H9 (cell line): ENCODE measurements around the gene TJP3. TPM values are rescaled to one million over a fixed set of nuclear protein-coding genes. Genes with fewer than 3 reads are reported as not detected.

Source experiments
- DNase-seq: peaks from one replicate; pipeline ENCODE4 v3.0.0-alpha.2; 2017
- H2AFZ ChIP-seq: one replicate; pipeline ENCODE4 v1.6.1; 2013; ENCODE audit warnings: mild to moderate bottlenecking, low read length, control low read depth, moderate library complexity
- H2AK5ac ChIP-seq: 2 replicates; pipeline ENCODE4 v1.6.1; 2013; ENCODE audit warnings: low read length, control low read depth, mixed read lengths; ENCODE audit not compliant: insufficient read length
- H2BK120ac ChIP-seq: one replicate; pipeline ENCODE4 v1.6.1; 2013; ENCODE audit warnings: low read depth, mild to moderate bottlenecking, low read length, control low read depth, inconsistent platforms; ENCODE audit not compliant: poor library complexity, severe bottlenecking
- H2BK12ac ChIP-seq: 2 replicates; pipeline ENCODE4 v1.6.1; 2013; ENCODE audit warnings: low read length, control low read depth, mixed read lengths, low read depth; ENCODE audit not compliant: insufficient read length
- H2BK15ac ChIP-seq: 2 replicates; pipeline ENCODE4 v1.6.1; 2013; ENCODE audit warnings: low read depth, low read length, control low read depth
- H2BK20ac ChIP-seq: one replicate; pipeline ENCODE4 v1.6.1; 2013; ENCODE audit warnings: low read depth, mild to moderate bottlenecking, low read length, control low read depth, inconsistent platforms; ENCODE audit not compliant: poor library complexity, severe bottlenecking
- H2BK5ac ChIP-seq: 2 replicates; pipeline ENCODE4 v1.6.1; 2013; ENCODE audit warnings: low read length, control low read depth, mixed read lengths; ENCODE audit not compliant: insufficient read length
- H3K14ac ChIP-seq: 2 replicates; pipeline ENCODE4 v1.6.1; 2013; ENCODE audit warnings: low read length, control low read depth; ENCODE audit not compliant: insufficient read depth
- H3K18ac ChIP-seq: 2 replicates; pipeline ENCODE4 v1.6.1; 2013; ENCODE audit warnings: low read depth, mild to moderate bottlenecking, mixed read lengths, low read length, control low read depth; ENCODE audit not compliant: insufficient read length
- H3K23ac ChIP-seq: 2 replicates; pipeline ENCODE4 v1.6.1; 2013; ENCODE audit warnings: low read length, control low read depth, mixed read lengths, low read depth; ENCODE audit not compliant: insufficient read length
- H3K23me2 ChIP-seq: 2 replicates; pipeline ENCODE4 v1.6.1; 2013; ENCODE audit warnings: low read depth, mild to moderate bottlenecking, mixed read lengths, low read length, control low read depth; ENCODE audit not compliant: insufficient read length, poor library complexity, severe bottlenecking
- H3K27ac ChIP-seq: 2 replicates; pipeline ENCODE4 v1.5.1; 2013; ENCODE audit warnings: low read length, control low read depth, mixed read lengths, low read depth; ENCODE audit not compliant: insufficient read length
- H3K27me3 ChIP-seq: 2 replicates; pipeline ENCODE4 v1.6.1; 2013; ENCODE audit warnings: low read length, control low read depth, inconsistent platforms; ENCODE audit not compliant: insufficient read depth
- H3K4ac ChIP-seq: 2 replicates; pipeline ENCODE4 v1.6.1; 2013; ENCODE audit warnings: low read depth, mild to moderate bottlenecking, control low read depth, inconsistent platforms, low read length, moderate library complexity
- H3K4me1 ChIP-seq: 2 replicates; pipeline ENCODE4 v1.6.1; 2013; ENCODE audit warnings: low read length, control low read depth, inconsistent platforms; ENCODE audit not compliant: insufficient read depth
- H3K4me2 ChIP-seq: 2 replicates; pipeline ENCODE4 v1.6.1; 2013; ENCODE audit warnings: low read length, control low read depth, mixed read lengths; ENCODE audit not compliant: insufficient read length, insufficient read depth
- H3K56ac ChIP-seq: 2 replicates; pipeline ENCODE4 v1.6.1; 2013; ENCODE audit warnings: low read depth, mild to moderate bottlenecking, mixed read lengths, low read length, control low read depth; ENCODE audit not compliant: insufficient read length
- H3K79me1 ChIP-seq: 2 replicates; pipeline ENCODE4 v1.6.1; 2013; ENCODE audit warnings: low read depth, mild to moderate bottlenecking, moderate library complexity, low read length, control low read depth, inconsistent platforms; ENCODE audit not compliant: insufficient read depth, poor library complexity, severe bottlenecking
- H3K79me2 ChIP-seq: 2 replicates; pipeline ENCODE4 v1.6.1; 2013; ENCODE audit warnings: low read length, control low read depth, inconsistent platforms; ENCODE audit not compliant: insufficient read depth
- H3K9ac ChIP-seq: 2 replicates; pipeline ENCODE4 v1.6.1; 2013; ENCODE audit warnings: low read length, control low read depth, mixed read lengths; ENCODE audit not compliant: insufficient read length; ENCODE audit errors: extremely low read depth
- H3K9me3 ChIP-seq: one replicate; pipeline ENCODE4 v1.6.1; 2013; ENCODE audit warnings: low read depth, low read length, inconsistent platforms; ENCODE audit not compliant: control insufficient read depth
- H3T11ph ChIP-seq: one replicate; pipeline ENCODE4 v1.6.1; 2013; ENCODE audit warnings: mild to moderate bottlenecking, low read length, control low read depth, inconsistent platforms
- H4K20me1 ChIP-seq: one replicate; pipeline ENCODE4 v1.6.1; 2013; ENCODE audit not compliant: control insufficient read depth, insufficient read length, insufficient read depth
- H4K5ac ChIP-seq: 2 replicates; pipeline ENCODE4 v1.6.1; 2013; ENCODE audit warnings: low read depth, mild to moderate bottlenecking, mixed read lengths, low read length, control low read depth; ENCODE audit not compliant: insufficient read length
- H4K8ac ChIP-seq: replicated peaks from 2 replicates; pipeline ENCODE4 v1.6.1; 2013; ENCODE audit warnings: low read length, control low read depth, mixed read lengths, low read depth; ENCODE audit not compliant: insufficient read length
- H4K91ac ChIP-seq: 2 replicates; pipeline ENCODE4 v1.6.1; 2013; ENCODE audit warnings: low read depth, mild to moderate bottlenecking, moderate library complexity, mixed read lengths, low read length, control low read depth; ENCODE audit not compliant: insufficient read length
- H3K27ac Mint-ChIP-seq, 3 experiments: 2 replicates in 2 of 3; 3 replicates in 1 of 3; pipeline ENCODE4 v1.8.0; 2020 to 2021; ENCODE audit warnings: mixed read lengths in 3 of 3, mild to moderate bottlenecking in 1 of 3, moderate library complexity in 1 of 3
- H3K27me3 Mint-ChIP-seq: 2 replicates; pipeline ENCODE4 v1.8.0; 2021; ENCODE audit warnings: low read depth, mild to moderate bottlenecking, moderate library complexity, mixed read lengths
- H3K36me3 Mint-ChIP-seq, 3 experiments: 2 replicates in 2 of 3; 3 replicates in 1 of 3; pipeline ENCODE4 v1.8.0; 2020 to 2021; ENCODE audit warnings: low read depth in 3 of 3, mixed read lengths in 3 of 3; ENCODE audit not compliant: insufficient read depth in 1 of 3
- H3K4me1 Mint-ChIP-seq, 2 experiments: 2 replicates each; pipeline ENCODE4 v1.8.0; 2020; ENCODE audit warnings: mixed read lengths in 2 of 2
- H3K4me3 Mint-ChIP-seq, 2 experiments: 2 replicates in 1 of 2; 3 replicates in 1 of 2; pipeline ENCODE4 v1.8.0; 2020 to 2021; ENCODE audit warnings: mild to moderate bottlenecking in 2 of 2, mixed read lengths in 2 of 2, moderate library complexity in 1 of 2
- H3K9me3 Mint-ChIP-seq, 2 experiments: 2 replicates in 1 of 2; 3 replicates in 1 of 2; pipeline ENCODE4 v1.8.0; 2020; ENCODE audit warnings: mild to moderate bottlenecking in 2 of 2, mixed read lengths in 2 of 2, moderate library complexity in 1 of 2
- WGBS: extraction: QIAGEN DNeasy Blood & Tissue Kit; methylation state at CpG from one replicate; pipeline ENCODE4 v1.1.7; 2013; ENCODE audit warnings: missing lambda C conversion rate, low lambda C conversion rate, mixed read lengths; ENCODE audit not compliant: insufficient read length; ENCODE audit errors: extremely low coverage; 5-methylcytosine and 5-hydroxymethylcytosine counted together
- total RNA-seq: library from RNA; stranded (reverse); gene quantifications from 2 replicates; pipeline ENCODE4 v1.2.1, GENCODE V29; 2021
- TF ChIP-seq, protein P1 (sequence below): fragments of 200-600 bp; sonication (generic); conservative IDR thresholded peaks from 3 replicates; pipeline ENCODE4 v1.8.0; 2021; ENCODE audit warnings: antibody characterized with exemption, mild to moderate bottlenecking

Gene TJP3
- total RNA-seq, 1 experiment from 2014 or later: 27.3 TPM

DNA sequence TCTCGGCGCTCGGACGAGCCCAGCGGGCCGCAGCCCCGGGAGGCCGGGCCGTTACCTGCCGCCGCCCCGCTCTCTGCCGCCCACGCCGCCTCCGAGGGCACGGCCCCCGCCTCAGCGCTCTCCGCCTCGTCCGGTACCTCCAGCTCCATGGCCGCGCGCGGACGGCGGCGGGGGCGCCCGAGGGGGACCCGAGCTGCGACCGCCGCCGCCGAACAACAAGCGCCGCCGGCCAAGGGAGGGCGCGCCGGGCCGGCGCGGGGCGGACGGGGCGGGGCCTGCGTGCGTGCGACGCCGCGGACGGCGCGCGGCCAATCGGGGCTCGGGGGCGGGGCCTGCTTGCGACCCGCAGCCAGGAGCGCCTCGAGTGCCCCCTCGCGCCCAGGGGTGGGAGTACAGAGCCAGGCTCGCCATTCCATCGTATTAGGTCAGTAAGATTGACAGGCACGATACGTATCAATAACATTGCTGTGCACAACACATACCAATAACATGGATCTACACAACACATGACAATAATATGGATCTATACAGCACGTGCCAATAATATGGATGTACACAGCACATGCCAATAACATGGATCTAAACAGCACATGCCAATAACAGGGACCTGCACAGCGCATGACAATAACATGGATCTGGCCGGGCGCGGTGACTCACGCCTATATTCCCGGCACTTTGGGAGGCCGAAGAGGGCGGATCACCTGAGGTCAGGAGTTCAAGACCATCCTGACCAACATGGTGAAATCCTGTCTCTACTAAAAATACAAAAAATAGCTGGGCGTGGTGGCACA is 7.7 kb upstream of the TJP3 start, which contains the start of gene PIP5K1C:
PIP5K1C (minus strand) TSS at position 227 of the 791 bp plus-strand sequence; CDS start at position 149, 78 bp downstream.
- Histone ChIP-seq H4K8ac (no peak within 1 kb of the TSS), H3K79me1 (no peaks in the 10 kb centered on the region), H2AFZ (no peak within 1 kb of the TSS)

More for the DNA sequence above, 7.7 kb upstream of the TJP3 start, which contains the start of gene PIP5K1C:
- no peak within 1 kb of the TSS for H3K56ac ChIP-seq
- Mint-ChIP-seq H3K27me3 (peaks cover 2% of the 10 kb centered on the region), H3K27ac (peak within 1 kb of the TSS in 2 of 3 experiments; percentile 79 to 82; a peak in 4 of 7 replicates), H3K9me3 (no peaks in the 10 kb centered on the region; a peak in 2 of 5 replicates), H3K4me1 (peaks cover 0 to 10% of the 10 kb centered on the region in 2 experiments; a peak in 2 of 4 replicates), H3K36me3 (peaks cover 0 to 4% (median 0%) of the 10 kb centered on the region in 3 experiments; a peak in 2 of 7 replicates), H3K4me3 (peak within 1 kb of the TSS; percentile 77 to 87)
- H3K9ac ChIP-seq: peak within 1 kb of the TSS; percentile 28
- WGBS: no CpG with 5 or more reads among the region's 82 CpGs
- H3K23me2 ChIP-seq: peaks cover 8% of the 10 kb centered on the region
- no peak within 1 kb of the TSS for H2AK5ac ChIP-seq
- H3K79me2 ChIP-seq: peaks cover 16% of the 10 kb centered on the region; the same call in 1 of the 2 replicates
- no peaks in the 10 kb centered on the region; the same call in 1 of the 2 replicates for H3K4me1 ChIP-seq
- H4K5ac ChIP-seq: no peak within 1 kb of the TSS
- no peak within 1 kb of the TSS for H2BK15ac ChIP-seq
- no peaks in the 10 kb centered on the region for H3K27me3 ChIP-seq
- H2BK5ac ChIP-seq: no peak within 1 kb of the TSS
- no peak within 1 kb of the TSS for H2BK20ac ChIP-seq
- peak within 1 kb of the TSS; percentile 42 for H3K4me2 ChIP-seq
- no peak within 1 kb of the TSS for H2BK12ac ChIP-seq
- no peak within 1 kb of the TSS for H3K27ac ChIP-seq
- no peak within 1 kb of the TSS for H3T11ph ChIP-seq
- H3K18ac ChIP-seq: no peak within 1 kb of the TSS
- no peak within 1 kb of the TSS for H3K23ac ChIP-seq
- H3K9me3 ChIP-seq: no peaks in the 10 kb centered on the region
- no peak within 1 kb of the TSS for H4K91ac ChIP-seq
- 0 out of 2 replicates have a peak within 1 kb of the TSS, but pooled peaks have one; percentile 27 for H3K14ac ChIP-seq
- no peak within 1 kb of the TSS for H3K4ac ChIP-seq
- TF ChIP-seq, protein P1, sequence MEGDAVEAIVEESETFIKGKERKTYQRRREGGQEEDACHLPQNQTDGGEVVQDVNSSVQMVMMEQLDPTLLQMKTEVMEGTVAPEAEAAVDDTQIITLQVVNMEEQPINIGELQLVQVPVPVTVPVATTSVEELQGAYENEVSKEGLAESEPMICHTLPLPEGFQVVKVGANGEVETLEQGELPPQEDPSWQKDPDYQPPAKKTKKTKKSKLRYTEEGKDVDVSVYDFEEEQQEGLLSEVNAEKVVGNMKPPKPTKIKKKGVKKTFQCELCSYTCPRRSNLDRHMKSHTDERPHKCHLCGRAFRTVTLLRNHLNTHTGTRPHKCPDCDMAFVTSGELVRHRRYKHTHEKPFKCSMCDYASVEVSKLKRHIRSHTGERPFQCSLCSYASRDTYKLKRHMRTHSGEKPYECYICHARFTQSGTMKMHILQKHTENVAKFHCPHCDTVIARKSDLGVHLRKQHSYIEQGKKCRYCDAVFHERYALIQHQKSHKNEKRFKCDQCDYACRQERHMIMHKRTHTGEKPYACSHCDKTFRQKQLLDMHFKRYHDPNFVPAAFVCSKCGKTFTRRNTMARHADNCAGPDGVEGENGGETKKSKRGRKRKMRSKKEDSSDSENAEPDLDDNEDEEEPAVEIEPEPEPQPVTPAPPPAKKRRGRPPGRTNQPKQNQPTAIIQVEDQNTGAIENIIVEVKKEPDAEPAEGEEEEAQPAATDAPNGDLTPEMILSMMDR: peak; percentile 69
- no peak within 1 kb of the TSS for H2BK120ac ChIP-seq
- peak; percentile 89 for DNase-seq
- H4K20me1 ChIP-seq: no peaks in the 10 kb centered on the region
